Inflammatory macrophage treated with lipopolysaccharide for 4 hours (primary cell): ENCODE measurements around the gene CYP2S1.

ENCODE experiments used
- DNase-seq: peaks from one replicate; pipeline ENCODE4 v3.0.0-alpha.2; 2020

CYP2S1 gene

DNA sequence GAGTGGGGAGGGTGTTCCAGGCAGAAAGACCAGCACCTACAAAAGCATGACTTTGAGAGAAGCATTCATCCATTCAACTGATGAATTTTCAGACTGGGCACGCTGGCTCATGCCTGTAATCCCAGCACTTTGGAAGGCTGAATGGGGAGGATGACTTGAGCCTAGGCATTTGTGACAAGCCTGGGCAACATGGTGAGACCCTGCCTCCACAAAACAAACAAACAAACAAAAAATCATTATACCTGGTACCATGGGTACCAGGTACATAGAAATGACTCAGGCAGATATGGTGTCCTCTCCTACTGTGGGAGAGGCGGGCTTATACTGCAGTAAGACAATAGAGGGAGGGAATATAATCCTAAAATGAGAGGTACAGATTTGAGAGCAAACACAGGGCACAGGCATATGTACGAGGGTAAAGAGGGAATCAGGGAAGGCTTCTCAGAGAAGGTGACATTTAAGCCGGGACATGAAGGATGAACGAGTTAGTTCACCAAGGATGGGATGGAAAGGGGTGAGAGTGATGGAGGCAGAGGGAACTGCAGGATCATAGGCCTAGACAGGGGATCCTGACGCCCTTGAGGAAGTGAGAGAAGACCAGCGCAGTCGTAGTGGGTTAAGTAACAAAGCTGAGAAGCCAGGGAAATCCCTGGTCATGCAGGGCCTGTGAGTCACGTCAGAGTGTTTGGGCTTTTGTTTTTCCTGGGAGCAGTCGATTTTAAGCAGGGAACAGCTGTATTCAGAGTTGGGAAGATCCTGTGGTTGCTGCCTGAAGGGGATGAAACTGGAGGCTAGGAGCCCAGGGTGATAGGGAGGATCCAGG lies 2.9 kb downstream of the CYP2S1 start:
- peak; percentile 91 for DNase-seq

DNA sequence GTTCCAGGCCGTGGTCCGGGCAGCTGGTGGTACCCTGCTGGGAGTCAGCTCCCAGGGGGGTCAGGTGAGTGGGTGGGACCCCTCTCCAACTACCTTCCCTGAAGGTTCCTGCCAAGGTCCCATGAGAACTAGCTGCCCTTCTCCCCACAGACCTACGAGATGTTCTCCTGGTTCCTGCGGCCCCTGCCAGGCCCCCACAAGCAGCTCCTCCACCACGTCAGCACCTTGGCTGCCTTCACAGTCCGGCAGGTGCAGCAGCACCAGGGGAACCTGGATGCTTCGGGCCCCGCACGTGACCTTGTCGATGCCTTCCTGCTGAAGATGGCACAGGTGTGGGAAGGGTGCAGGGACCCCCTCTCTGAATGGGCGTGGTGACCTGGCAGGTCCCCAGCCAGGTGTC lies 5.5 kb downstream of the CYP2S1 start:
- no peak for DNase-seq

DNA sequence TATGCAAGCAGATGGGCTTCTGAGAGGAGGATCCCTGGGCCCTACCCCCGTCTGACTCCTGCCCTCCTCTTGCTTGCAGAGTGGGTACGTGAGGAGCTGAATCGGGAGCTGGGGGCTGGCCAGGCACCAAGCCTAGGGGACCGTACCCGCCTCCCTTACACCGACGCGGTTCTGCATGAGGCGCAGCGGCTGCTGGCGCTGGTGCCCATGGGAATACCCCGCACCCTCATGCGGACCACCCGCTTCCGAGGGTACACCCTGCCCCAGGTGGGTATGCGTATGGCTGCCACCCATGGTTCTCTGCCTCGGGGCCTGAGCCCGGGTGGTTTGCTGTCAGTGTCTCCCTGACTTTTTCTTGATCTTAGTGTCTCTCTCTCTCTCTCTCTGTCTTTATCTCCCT lies 10.4 kb downstream of the CYP2S1 start:
- DNase-seq, result no peak

DNA sequence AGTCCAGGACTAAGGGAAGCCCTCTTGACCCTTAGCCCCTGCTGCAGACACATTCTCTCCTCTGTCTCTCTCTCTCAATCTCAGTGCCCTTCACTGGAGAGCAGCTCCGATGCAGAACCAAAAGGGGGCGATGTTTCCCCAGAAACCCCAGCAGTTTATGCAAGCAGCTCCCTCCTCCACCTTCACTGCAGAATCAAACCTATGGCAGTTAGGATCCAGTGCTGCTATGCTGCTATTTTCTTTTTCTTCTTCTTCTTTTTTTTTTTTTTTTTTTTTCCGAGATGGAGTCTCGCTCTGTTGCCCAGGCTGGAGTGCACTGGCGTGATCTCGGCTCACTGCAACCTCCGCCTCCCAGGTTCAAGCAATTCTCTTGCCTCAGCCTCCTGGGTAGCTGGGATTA lies 11.3 kb downstream of the CYP2S1 start:
- DNase-seq, result peak; percentile 82

DNA sequence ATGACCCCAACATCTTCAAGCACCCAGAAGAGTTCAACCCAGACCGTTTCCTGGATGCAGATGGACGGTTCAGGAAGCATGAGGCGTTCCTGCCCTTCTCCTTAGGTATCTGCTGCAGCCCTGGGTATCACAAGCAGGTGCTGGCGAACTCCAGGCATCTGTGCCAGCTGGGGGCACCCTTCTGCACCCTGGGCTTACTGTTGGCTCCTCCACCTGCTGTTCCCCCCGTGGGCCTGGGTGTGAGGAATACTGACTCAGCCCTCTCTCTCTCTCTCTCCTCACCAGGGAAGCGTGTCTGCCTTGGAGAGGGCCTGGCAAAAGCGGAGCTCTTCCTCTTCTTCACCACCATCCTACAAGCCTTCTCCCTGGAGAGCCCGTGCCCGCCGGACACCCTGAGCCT lies 13.0 kb downstream of the CYP2S1 start:
- no peak for DNase-seq

DNA sequence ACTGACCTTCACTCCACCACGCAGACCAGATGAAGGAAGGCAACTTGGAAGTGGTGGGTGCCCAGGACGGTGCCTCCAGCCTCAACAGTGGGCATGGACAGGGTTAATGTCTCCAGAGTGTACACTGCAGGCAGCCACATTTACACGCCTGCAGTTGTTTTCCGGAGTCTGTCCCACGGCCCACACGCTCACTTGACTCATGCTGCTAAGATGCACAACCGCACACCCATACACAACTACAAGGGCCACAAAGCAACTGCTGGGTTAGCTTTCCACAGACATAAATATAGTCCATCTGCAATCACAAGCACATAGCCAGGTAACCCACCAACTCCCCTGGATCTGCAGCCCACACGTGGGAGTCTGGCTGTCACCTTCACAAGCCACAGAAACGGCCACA lies 13.4 kb downstream of the CYP2S1 start:
- no peak for DNase-seq

DNA sequence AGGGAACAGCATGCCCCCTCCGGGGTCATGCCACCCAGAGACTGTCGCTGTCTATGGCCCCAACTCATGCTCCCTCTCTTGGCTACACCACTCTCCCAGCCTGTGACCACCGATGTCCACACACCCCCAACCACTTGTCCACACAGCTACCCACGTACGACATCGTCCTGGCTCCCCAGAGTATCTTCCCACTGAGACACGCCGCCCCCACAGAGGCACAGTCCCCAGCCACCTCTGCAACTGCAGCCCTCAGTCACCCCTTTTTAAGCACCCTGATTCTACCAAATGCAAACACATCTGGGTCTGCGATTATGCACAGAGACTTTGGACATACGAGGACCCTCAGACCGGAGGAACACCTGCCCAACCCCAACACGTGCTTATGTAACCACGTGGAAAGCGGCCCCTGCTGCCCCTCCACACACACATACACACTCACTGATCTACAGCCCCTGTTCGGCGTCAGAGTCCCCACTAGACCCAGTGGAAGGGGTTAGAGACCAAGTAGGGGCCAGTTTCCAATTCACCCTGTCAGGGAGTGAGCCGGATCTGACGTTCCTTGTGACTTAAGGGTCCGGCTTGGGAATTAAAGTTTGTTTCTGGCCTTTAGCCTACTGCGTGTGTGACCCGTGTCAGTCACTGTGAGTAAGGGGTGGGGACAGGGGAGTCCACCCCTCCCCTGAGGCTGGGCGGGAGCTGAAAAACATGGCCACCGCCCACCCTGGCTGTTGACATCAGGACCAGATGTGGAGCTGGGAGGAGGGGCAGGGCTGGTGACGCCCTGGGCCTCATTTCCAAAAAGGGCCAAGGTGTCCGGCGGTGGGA lies 14.1 kb downstream of the CYP2S1 start:
- DNase-seq, result no peak

DNA sequence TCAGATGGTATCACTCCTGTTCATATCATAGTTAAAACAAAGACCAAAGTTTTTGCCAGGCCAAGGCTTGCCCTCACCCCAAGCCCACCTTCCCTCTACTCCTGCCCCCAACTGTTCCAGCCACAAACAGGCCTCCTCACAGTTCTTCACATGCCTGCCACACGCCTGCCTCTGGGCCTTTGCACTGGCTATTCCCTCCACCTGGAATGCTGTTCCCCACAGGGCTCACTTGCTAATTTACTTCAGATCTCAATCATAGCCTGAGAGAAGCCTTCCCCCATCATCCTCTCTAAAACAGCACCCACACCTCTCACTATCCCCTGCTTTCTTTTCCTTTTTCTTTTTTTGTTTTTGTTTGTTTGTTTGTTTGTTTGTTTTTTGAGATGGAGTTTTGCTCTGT lies 21.1 kb downstream of the CYP2S1 start:
- DNase-seq, result no peak

DNA sequence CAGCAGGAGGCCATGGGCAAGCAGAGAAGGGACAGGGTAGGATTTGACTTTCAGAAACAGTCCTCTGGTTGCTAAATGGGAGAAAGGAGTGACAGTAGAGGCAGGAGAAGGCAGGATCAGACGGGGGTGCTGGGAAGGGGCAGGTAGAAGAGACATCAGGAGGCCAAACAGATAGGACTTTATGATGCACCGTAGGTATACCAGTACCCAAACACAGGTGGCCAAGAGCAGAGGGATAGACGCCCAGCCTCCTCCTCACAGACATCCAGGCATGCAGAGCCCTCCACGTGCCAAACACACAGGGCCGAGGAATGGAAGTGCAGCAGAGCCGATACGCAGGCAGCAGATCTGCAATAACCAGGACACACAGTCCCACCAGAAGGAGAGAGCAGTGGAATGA lies 24.7 kb downstream of the CYP2S1 start:
- no peak for DNase-seq

DNA sequence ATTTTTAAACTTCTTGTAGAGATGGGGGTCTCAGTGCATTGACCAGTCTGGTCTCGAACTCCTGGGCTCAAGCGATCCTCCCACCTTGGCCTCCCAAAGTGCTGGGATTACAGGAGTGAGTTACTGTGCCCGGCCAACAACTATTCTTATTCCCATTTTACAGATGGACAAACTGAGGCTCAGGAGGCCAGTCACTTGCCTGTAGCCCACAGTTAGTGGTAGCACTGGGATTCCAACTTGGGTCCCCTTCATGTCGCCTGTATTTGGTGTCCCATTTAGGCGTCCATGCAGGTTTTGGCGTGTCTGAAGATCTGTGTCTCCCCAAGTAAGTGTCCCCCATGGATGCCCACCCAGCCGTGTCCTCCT lies 25.2 kb downstream of the CYP2S1 start:
- DNase-seq, result no peak

DNA sequence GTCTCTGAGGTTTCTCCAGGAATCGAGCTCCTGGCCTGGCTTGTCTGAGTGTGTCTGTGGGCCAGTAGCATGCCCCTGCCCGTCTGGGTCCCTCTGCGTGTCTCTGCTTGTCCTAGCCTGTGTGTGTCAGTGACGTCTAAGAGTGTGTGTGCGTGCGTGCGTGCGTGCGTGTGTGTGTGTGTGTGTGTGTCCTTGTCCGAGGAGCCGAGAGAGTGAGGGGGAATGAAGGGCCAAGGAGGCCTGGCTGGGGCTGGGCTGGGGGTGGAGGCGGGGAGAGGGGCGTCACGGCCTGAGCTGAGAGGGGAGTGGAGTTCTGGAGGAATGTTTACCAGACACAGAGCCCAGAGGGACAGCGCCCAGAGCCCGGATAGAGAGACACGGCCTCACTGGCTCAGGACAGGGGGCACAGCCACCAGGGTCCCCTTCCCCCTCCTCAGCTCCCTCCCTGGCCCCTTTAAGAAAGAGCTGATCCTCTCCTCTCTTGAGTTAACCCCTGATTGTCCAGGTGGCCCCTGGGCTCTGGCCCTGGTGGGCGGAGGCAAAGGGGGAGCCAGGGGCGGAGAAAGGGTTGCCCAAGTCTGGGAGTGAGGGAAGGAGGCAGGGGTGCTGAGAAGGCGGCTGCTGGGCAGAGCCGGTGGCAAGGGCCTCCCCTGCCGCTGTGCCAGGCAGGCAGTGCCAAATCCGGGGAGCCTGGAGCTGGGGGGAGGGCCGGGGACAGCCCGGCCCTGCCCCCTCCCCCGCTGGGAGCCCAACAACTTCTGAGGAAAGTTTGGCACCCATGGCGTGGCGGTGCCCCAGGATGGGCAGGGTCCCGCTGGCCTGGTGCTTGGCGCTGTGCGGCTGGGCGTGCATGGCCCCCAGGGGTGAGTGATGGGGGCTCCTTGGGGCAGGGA lies 25.8 kb downstream of the CYP2S1 start, which contains the start of gene AXL:
Gene AXL, plus strand, starts transcription at position 609 of the 893 bp plus-strand sequence. Its CDS starts 170 bp downstream, at position 779.
- DNase-seq, result no peak

DNA sequence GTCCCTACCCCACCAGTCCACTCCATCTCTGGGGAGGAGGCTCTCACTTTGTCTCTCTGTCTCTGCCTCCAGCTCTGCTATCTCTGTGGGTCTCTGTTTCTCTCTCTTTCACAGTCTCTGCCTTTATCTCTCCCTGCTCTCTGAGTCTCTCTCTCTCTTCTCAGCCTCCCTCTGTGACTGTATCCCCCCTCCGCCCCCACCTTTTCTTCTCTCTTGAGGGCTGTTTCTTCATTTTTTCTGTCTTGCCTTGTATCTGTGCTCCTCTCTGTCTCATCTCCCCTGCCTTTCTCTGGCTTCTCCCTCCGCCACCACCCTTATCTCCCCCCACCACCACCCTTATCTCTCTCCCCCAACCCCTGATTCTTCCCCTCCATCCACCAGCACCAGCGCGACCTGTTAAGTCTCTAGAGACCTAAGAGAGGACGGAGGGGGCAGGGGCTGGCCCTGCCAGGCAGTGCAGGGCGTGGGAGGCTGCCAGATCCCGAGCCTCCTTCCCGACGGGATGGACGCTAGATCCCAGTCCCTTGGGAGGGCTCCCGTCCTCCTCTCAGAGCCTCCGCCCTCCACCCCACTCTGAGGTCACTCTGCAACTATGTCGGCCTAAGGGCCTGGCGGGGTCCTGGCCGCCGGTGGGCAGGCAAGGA lies 27.0 kb downstream of the CYP2S1 start:
- DNase-seq, result no peak

DNA sequence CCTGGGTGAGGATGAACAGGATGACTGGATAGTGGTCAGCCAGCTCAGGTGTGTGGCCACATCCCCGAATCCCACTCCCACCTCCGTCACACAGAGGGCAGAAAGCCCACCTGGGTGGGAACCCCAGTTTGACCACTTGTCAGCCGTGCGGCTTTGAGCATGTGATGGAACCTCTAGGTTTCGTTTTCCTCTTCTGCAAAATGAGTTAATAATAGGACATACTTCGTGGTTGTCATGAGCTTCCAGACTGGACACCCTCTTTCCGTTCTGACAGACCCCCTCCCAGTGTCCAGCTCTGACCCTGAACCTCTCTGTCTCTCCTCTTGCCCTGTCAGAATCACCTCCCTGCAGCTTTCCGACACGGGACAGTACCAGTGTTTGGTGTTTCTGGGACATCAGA lies 27.8 kb downstream of the CYP2S1 start:
- peak; percentile 66 for DNase-seq

DNA sequence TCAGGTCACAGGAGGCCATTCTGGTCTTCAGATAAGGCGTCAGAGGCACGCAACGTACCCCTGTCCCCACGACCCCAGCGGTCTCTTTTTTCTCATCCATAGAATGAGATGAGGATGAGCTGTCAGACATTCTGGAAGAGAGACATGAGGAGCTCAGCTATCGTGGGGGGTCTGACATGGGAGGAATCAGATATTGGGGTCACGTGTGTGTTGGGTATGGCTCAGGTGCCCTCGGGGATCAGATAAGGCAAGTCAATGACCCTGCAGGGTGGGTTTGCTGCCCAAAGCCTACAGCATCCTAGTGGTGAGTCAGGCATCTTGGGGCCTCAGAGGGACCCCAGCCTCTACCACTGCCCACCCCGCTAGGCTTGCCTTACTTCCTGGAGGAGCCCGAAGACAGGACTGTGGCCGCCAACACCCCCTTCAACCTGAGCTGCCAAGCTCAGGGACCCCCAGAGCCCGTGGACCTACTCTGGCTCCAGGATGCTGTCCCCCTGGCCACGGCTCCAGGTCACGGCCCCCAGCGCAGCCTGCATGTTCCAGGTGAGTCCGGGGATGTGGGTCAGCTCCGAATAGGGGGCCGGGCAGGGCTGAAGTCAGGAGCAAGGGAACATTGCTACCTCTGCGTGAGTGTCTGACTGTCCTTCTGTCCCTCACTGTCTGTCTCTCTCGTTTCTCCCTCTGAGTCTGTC lies 28.6 kb downstream of the CYP2S1 start:
- DNase-seq, result no peak

DNA sequence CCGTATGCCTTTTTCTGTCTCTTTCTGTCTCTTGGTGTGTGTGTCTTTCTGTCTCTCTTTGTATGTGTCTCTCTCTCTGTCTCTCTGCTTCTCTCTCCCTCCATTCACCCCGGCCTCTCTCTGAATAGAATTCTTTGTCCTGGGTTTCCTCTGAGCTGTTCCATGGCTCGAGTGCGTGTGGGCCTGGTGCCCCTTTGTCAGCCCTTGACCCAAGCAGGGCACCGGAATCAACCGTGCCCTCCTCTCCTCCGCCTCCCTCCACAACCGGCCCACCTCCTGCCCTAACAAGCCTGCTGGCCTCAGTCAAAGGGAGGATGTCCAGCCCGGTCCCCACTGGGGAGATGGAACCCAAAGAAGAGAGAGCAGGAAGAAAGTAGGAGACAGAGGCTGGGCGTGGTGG lies 29.2 kb downstream of the CYP2S1 start:
- no peak for DNase-seq

DNA sequence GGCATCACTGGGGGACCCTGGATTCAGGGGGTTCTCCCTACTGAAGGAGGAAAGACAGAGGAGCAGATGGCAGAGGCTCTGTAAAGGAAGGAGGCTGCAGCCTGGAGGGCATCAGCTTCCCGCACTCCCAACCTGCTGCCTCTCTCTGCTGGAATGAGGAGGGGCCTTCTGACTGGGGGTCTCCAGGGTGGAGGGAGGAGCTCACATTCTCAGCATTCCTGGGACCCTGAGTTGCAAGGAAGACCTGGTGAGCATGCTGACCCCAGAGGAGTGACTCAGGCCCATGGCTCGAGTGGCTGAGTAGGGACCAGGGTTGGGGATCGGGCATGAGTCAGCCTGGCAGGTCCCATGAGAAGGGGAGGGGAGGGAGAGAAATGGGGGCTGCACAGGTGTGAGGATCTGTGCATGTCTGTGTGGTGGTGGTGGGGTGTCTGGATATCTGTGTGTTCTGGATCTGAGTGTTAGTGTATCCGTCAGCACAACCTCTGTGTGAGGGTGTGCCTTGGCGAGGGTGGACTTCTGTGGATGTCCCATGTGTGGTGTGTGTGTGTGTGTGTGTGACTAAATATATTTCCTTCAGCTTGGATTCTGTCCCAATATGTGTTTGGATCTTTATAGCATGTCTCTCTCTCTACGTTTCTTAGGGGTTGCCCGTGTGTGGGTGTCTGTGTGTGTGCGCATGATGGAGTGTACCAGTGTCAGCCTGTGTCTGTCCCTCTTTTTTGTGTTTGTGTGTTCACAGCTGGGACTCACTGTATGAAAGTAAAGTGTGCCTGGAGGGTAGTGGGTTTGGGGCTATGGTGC lies 30.6 kb downstream of the CYP2S1 start:
- no peak for DNase-seq

DNA sequence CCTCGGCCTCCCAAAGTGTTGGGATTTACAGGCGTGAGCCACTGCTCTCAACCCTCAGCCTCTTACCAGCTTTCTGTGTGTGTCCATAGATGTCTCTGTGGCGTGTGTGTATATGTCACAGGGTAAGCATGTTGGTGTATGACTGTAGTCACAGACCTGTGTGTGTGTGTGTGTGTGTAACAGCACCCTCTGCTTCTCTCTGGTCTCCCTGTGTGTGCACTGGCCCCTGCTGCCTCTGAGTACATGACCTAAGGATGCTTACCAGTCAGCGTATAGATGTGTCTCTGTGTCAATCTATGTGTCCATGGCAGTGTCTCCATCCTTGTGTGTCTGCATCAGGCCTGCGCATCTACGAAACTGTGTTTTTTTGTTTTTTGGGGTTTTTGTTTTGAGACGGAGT lies 31.6 kb downstream of the CYP2S1 start:
- DNase-seq, result no peak

DNA sequence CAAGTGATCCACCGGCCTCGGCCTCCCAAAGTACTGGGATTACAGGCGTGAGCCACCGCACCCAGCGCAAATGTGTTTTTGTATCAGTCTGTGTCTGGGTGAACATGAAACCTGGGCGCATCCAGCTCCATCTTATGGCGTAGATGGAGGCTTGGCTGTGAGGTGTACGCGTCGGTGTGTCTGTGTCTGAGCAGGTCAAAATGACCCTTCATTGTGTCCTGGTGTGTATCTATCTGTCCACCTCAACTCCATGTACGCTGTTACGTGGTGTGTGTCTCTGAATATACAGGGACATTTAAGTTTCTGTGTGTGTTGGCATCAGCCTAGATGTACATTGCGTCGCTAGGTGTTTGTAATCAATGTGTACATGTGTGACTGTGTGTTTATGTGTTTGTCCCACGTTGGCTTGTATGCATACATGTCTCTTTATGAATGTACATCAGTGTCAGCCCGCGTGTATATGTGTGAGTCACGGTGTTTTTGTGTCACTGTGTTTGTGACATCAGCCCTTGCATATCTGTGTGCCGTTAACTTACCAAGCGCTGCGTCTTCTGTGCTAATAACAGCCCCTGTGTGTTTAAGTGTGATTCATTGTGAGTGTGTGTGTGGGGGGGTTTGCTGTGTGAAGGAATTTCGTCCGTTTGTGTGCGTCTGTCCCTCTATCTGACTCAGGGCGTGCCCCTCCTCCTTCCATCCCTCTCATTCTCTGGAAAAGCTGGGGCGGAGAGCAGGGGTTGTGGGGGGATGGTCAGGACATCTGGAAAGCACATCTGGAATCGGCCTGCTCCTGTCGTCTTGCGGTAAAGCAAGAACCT lies 32.4 kb downstream of the CYP2S1 start:
- DNase-seq, result peak; percentile 85

DNA sequence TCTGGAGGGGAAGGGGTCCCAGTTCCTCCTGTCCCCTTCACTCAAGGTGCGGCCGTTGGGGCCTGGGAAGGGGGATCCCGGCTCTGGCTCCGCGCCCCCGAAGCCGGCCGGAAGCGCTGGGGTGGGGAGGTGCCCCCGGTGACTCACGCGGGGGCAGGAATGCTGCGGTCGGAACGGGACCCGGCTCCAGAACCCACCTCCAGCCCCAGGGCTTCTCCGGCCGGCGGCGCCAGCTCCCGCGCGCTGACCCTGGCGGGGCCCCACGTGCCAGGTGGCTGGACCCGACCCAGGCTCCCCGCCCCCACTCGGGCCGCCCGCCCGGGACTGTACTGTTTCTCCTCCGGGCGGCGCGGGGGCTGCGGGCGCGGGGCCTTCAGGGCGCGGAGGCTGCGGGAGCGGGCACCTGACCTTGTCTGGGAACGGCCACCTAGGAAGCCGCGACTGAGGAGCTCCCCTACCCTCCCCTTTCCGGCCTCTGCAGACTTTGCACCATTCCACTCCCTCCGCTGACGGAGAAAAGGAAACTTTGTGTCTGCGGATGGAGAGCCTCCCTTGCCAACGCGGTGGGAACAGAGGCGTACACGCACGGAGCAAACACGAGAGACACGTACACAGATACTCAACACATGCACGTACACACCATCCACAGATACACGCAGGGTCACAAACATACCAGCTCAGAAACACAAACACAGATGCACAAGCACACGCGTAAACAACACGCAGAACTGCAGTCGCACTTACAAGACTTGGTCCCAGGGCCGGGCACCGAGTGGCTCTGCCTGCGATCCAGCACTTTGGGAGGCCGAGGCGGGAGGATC lies 33.2 kb downstream of the CYP2S1 start:
- DNase-seq, result peak; percentile 49
